Peyer's patch (tissue), 4 donors: Measurements from ENCODE around the gene SRSF9.

ENCODE experiments used
- POLR2A ChIP-seq, 2 donors: fragments of 450-650 bp; IDR thresholded peaks; one replicate each; pipeline ENCODE4 v1.5.1; 2017; ENCODE audit warnings: antibody characterized with exemption in 2 of 2, mild to moderate bottlenecking in 2 of 2, moderate library complexity in 2 of 2
- TF ChIP-seq, protein P1 (sequence below), 6 experiments: fragments of 450-650 bp in 4 of 6; fragments of 200-600 bp in 2 of 6; sonication (generic) in 1 of 6; IDR thresholded peaks; one replicate each; pipeline ENCODE4 v1.5.1; 2017 to 2019; ENCODE audit warnings: antibody characterized with exemption in 6 of 6, mild to moderate bottlenecking in 3 of 6, moderate library complexity in 1 of 6

DNA sequence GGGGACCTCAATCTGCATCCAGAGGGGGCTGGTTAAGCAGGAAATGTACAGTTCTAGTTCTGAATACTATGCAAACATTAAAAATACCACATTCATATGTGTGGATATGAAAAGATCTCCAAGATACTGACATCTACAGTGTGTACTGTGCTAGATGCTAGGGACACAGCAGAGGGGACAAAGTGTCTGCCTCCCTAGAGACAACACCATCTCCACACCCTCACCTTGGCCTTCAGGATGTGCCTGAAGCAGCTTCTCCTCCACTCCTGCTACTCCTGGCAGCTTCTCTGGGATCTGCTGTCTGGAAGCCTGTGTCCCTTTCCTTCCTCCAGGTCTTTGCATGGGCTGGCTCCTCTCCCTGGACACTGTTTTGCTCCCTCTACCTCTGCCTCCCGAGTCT, 10.7 kb upstream of the SRSF9 start:
- TF ChIP-seq, protein P1, sequence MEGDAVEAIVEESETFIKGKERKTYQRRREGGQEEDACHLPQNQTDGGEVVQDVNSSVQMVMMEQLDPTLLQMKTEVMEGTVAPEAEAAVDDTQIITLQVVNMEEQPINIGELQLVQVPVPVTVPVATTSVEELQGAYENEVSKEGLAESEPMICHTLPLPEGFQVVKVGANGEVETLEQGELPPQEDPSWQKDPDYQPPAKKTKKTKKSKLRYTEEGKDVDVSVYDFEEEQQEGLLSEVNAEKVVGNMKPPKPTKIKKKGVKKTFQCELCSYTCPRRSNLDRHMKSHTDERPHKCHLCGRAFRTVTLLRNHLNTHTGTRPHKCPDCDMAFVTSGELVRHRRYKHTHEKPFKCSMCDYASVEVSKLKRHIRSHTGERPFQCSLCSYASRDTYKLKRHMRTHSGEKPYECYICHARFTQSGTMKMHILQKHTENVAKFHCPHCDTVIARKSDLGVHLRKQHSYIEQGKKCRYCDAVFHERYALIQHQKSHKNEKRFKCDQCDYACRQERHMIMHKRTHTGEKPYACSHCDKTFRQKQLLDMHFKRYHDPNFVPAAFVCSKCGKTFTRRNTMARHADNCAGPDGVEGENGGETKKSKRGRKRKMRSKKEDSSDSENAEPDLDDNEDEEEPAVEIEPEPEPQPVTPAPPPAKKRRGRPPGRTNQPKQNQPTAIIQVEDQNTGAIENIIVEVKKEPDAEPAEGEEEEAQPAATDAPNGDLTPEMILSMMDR (IDR thresholded peaks at IDR 0.05), result no peak
- no peak for TF ChIP-seq POLR2A (IDR thresholded peaks at IDR 0.05)
